HG03378 (cell line): ENCODE measurements around the gene DPYSL4.

ENCODE experiments used
- ATAC-seq: cut with Tn5 transposase; IDR thresholded peaks from one replicate; pipeline ENCODE4 v1.9.1; 2021; ENCODE audit warnings: mild to moderate bottlenecking, moderate library complexity; ENCODE audit not compliant: unreplicated experiment

DPYSL4 gene

GRCh38 chr10:132162590-132163277 lies 24.0 kb upstream of the DPYSL4 start:
- ATAC-seq, result no peak

- peak; percentile 76 for ATAC-seq
Observed at GRCh38 chr10:132163278-132163765, 23.4 kb upstream of the DPYSL4 start.

- ATAC-seq, result peak; percentile 8
Observed at GRCh38 chr10:132163826-132164515, 22.8 kb upstream of the DPYSL4 start.

GRCh38 chr10:132164761-132165278 lies 21.9 kb upstream of the DPYSL4 start:
- ATAC-seq, result no peak

GRCh38 chr10:132165416-132165980 lies 21.2 kb upstream of the DPYSL4 start:
- no peak for ATAC-seq

GRCh38 chr10:132166216-132166950 lies 20.4 kb upstream of the DPYSL4 start:
- ATAC-seq, result no peak

- no peak for ATAC-seq
Observed at GRCh38 chr10:132167041-132167674, 19.6 kb upstream of the DPYSL4 start.

- no peak for ATAC-seq
Observed at GRCh38 chr10:132167976-132168375, 18.8 kb upstream of the DPYSL4 start.

- ATAC-seq, result no peak
Observed at GRCh38 chr10:132168571-132169030, 18.1 kb upstream of the DPYSL4 start.

GRCh38 chr10:132169031-132169765 lies 17.6 kb upstream of the DPYSL4 start:
- ATAC-seq, result no peak

GRCh38 chr10:132169766-132170560 lies 16.8 kb upstream of the DPYSL4 start:
- no peak for ATAC-seq

GRCh38 chr10:132170561-132171361 lies 16.0 kb upstream of the DPYSL4 start:
- ATAC-seq, result no peak

- ATAC-seq, result no peak
Observed at GRCh38 chr10:132172091-132173066, 14.4 kb upstream of the DPYSL4 start.

GRCh38 chr10:132173185-132173584 lies 13.6 kb upstream of the DPYSL4 start:
- ATAC-seq, result no peak

GRCh38 chr10:132174237-132174636 lies 12.5 kb upstream of the DPYSL4 start:
- ATAC-seq, result no peak

- no peak for ATAC-seq
Observed at GRCh38 chr10:132175408-132175807, 11.3 kb upstream of the DPYSL4 start.
